PC-9 (cell line): ENCODE results near the gene TRAM2. TPM values are rescaled to one million over a fixed set of nuclear protein-coding genes. Genes with fewer than 3 reads are reported as not detected.

Experiments
- BruUV-seq: library from RNA; stranded (reverse); fragments of 400-500 nt; replicated peaks from 2 replicates; lab custom pipeline; 2021; lab: Mats Ljungman, UMichigan
- CTCF ChIA-PET: fragments of 300-600 bp; sonication (Branson Sonifier 250); formaldehyde crosslinking; loops from one replicate; lab custom pipeline; 2022; ENCODE audit warnings: antibody characterized with exemption; lab: Charles Lee
- POLR2A ChIA-PET: fragments of 300-600 bp; sonication (Branson Sonifier 250); formaldehyde crosslinking; loops from one replicate; lab custom pipeline; 2022; ENCODE audit warnings: antibody characterized with exemption; ENCODE audit not compliant: unreplicated experiment; lab: Charles Lee
- DNase-seq, 2 experiments: peaks; one replicate each; pipeline versions ENCODE4 v3.0.0 to v3.0.0-alpha.2; 2015 to 2022; ENCODE audit warnings: mixed read lengths in 1 of 2
- H2AFZ ChIP-seq: fragments of 200-600 bp; sonication (generic); 2 replicates; pipeline ENCODE4 v1.8.1; 2017; ENCODE audit warnings: antibody characterized with exemption
- H3F3A ChIP-seq: fragments of 200-600 bp; sonication (generic); 2 replicates; pipeline ENCODE4 v1.8.1; 2017; ENCODE audit warnings: antibody characterized with exemption, mild to moderate bottlenecking, low read depth; ENCODE audit not compliant: insufficient read depth
- H3K27ac ChIP-seq: fragments of 200-600 bp; sonication (generic); 2 replicates; pipeline ENCODE4 v1.6.1; 2016; ENCODE audit warnings: mixed run types
- H3K27me3 ChIP-seq: fragments of 200-600 bp; sonication (generic); 2 replicates; pipeline ENCODE4 v1.6.1; 2016; ENCODE audit warnings: low read depth, mixed run types; ENCODE audit not compliant: insufficient read depth
- H3K36me3 ChIP-seq: fragments of 200-600 bp; sonication (generic); 2 replicates; pipeline ENCODE4 v1.6.1; 2016; ENCODE audit warnings: low read depth, mixed run types
- H3K4me1 ChIP-seq: fragments of 200-600 bp; sonication (generic); replicated peaks from 2 replicates; pipeline ENCODE4 v1.6.1; 2016; ENCODE audit warnings: mixed run types; ENCODE audit not compliant: insufficient read depth
- H3K4me2 ChIP-seq: fragments of 200-600 bp; sonication (generic); 2 replicates; pipeline ENCODE4 v1.6.1; 2017; ENCODE audit warnings: mixed run types
- H3K4me3 ChIP-seq: fragments of 200-600 bp; sonication (generic); 2 replicates; pipeline ENCODE4 v1.6.1; 2016; ENCODE audit warnings: mixed run types
- H3K79me2 ChIP-seq: fragments of 200-600 bp; sonication (generic); 2 replicates; pipeline ENCODE4 v1.6.1; 2017; ENCODE audit warnings: low read depth, mixed run types
- H3K9me2 ChIP-seq: fragments of 200-600 bp; sonication (generic); 2 replicates; pipeline ENCODE4 v1.8.1; 2017; ENCODE audit warnings: mild to moderate bottlenecking; ENCODE audit not compliant: insufficient read depth
- H3K9me3 ChIP-seq: fragments of 200-600 bp; sonication (generic); 2 replicates; pipeline ENCODE4 v1.8.1; 2016; ENCODE audit warnings: low read depth; ENCODE audit not compliant: insufficient read depth
- H4K20me1 ChIP-seq: fragments of 200-600 bp; sonication (generic); 2 replicates; pipeline ENCODE4 v1.8.1; 2017; ENCODE audit not compliant: insufficient read depth
- EZH2 ChIP-seq: fragments of 200-600 bp; sonication (generic); IDR thresholded peaks from 2 replicates; pipeline ENCODE4 v1.8.0; 2017; ENCODE audit warnings: antibody characterized with exemption, low read depth
- intact Hi-C: fragments of 100-400 bp; cut with micrococcal nuclease; formaldehyde crosslinking; loops from one replicate; pipeline ENCODE4 v1.10.0; 2022; ENCODE audit not compliant: unreplicated experiment
- total RNA-seq: library from RNA; stranded (reverse); gene quantifications from 2 replicates; pipeline ENCODE4 v1.2.3, GENCODE V29; 2021
- TF ChIP-seq, protein P1 (sequence below): fragments of 200-600 bp; sonication (generic); conservative IDR thresholded peaks from 2 replicates; pipeline ENCODE4 v1.6.1; 2017; ENCODE audit warnings: mixed run types, antibody characterized with exemption, mild to moderate bottlenecking, moderate library complexity

The TRAM2 gene
- total RNA-seq, 1 experiment from 2014 or later: 40.9 TPM

DNA sequence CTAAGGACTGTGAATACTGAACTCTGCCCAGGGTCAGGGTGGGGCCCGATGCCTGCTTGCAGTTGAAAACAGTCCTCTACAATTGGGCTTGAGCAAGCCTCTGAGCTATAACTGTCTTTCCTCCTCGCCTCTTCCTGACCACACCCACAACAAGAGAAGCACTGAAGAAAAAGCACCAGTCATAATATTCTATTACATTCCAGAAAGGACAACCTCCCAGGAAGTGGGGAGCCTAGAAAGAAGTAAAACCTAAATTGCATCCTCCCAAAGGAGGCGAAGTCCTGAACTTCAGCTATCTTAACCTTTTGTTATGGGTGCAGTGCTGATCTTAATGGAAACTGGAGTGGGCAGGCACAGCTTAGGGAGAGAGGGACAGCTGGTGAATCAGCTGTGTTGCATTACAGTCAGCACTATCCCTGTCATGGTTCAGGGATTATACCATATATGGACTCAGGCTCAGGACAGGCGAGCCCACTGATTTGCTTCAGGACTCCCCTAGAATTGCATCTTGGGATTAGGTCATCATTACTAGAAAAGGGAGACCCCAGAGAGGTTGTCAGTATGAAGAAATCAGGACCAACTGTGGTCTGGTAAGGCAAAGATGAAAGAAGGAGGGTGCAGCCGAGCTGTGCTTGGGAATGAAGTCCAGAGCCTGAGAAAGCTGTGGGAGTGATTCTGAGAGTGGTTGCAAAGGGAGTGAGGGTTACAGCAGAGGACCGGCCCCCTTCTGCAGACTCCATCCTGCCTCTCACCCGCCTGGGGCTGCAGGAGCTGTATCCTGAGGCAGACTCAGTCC lies 18.3 kb upstream of the TRAM2 start:
- BruUV-seq: no TSS peak
- H3K36me3 ChIP-seq: no peaks in the 10 kb centered on the region
- H2AFZ ChIP-seq: no peak overlapping the region
- H3F3A ChIP-seq: no peaks in the 10 kb centered on the region
- no peaks in the 10 kb centered on the region for H3K79me2 ChIP-seq
- H3K4me3 ChIP-seq: no peak overlapping the region
- H3K27ac ChIP-seq: no peak overlapping the region
- CTCF ChIA-PET: interaction anchor here (0.7 kb wide), 1 partner anchor 855 kb away, joined by 3 read pairs; no protein-coding TSS in a partner anchor
- H3K4me1 ChIP-seq: peaks cover 11% of the 10 kb centered on the region
- no peaks in the 10 kb centered on the region for H3K9me3 ChIP-seq
- no peaks in the 10 kb centered on the region for H3K9me2 ChIP-seq
- H3K4me2 ChIP-seq: no peak overlapping the region
- TF ChIP-seq EZH2: no peak
- TF ChIP-seq, protein P1, sequence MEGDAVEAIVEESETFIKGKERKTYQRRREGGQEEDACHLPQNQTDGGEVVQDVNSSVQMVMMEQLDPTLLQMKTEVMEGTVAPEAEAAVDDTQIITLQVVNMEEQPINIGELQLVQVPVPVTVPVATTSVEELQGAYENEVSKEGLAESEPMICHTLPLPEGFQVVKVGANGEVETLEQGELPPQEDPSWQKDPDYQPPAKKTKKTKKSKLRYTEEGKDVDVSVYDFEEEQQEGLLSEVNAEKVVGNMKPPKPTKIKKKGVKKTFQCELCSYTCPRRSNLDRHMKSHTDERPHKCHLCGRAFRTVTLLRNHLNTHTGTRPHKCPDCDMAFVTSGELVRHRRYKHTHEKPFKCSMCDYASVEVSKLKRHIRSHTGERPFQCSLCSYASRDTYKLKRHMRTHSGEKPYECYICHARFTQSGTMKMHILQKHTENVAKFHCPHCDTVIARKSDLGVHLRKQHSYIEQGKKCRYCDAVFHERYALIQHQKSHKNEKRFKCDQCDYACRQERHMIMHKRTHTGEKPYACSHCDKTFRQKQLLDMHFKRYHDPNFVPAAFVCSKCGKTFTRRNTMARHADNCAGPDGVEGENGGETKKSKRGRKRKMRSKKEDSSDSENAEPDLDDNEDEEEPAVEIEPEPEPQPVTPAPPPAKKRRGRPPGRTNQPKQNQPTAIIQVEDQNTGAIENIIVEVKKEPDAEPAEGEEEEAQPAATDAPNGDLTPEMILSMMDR: no peak
- POLR2A ChIA-PET: interaction anchor here (0.7 kb wide), 1 partner anchor 310 kb away, joined by 4 read pairs; no protein-coding TSS in a partner anchor
- no peak for DNase-seq
- intact Hi-C loops: loop anchor here (5.0 kb wide), 1 partner anchor 178 kb away; no protein-coding TSS in a partner anchor
- no peaks in the 10 kb centered on the region for H3K27me3 ChIP-seq
- no peaks in the 10 kb centered on the region for H4K20me1 ChIP-seq

DNA sequence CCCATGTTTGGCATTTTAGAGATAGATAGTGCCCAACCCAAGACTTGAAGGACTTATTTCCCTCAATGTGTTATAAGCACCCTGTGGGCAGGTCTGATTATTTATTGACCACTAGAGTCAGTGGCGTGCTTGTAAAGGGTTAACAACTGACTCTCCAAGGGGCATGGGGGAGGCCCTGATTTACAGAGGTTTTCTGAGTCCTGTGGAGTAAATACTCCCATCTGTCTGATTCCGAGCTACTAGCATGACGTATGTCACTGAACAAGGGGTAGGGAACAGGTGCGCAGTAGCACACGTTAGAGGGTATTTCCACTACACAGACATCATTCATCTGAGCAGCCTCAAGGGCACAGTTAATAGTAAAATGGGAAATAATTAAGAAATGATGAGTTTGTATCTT lies 17.4 kb upstream of the TRAM2 start:
- no peak overlapping the region for H3K27ac ChIP-seq
- DNase-seq: no peak
- ChIA-PET POLR2A (interaction anchor here (0.7 kb wide), 1 partner anchor 309 kb away, joined by 4 read pairs; no protein-coding TSS in a partner anchor), CTCF (interaction anchor here (0.6 kb wide), 1 partner anchor 176 kb away, joined by 3 read pairs; no protein-coding TSS in a partner anchor)
- H3K9me2 ChIP-seq: no peaks in the 10 kb centered on the region
- BruUV-seq: no TSS peak
- H3K9me3 ChIP-seq: no peaks in the 10 kb centered on the region
- H3K4me3 ChIP-seq: no peak overlapping the region
- peaks cover 13% of the 10 kb centered on the region for H3K4me1 ChIP-seq
- H3K4me2 ChIP-seq: no peak overlapping the region
- no peaks in the 10 kb centered on the region for H3K79me2 ChIP-seq
- H3F3A ChIP-seq: no peaks in the 10 kb centered on the region
- H3K36me3 ChIP-seq: no peaks in the 10 kb centered on the region
- TF ChIP-seq EZH2: no peak
- TF ChIP-seq, protein P1: no peak
- intact Hi-C loops: loop anchor here (5.0 kb wide), 1 partner anchor 177 kb away; no protein-coding TSS in a partner anchor
- no peak overlapping the region for H2AFZ ChIP-seq
- H4K20me1 ChIP-seq: no peaks in the 10 kb centered on the region
- H3K27me3 ChIP-seq: no peaks in the 10 kb centered on the region

DNA sequence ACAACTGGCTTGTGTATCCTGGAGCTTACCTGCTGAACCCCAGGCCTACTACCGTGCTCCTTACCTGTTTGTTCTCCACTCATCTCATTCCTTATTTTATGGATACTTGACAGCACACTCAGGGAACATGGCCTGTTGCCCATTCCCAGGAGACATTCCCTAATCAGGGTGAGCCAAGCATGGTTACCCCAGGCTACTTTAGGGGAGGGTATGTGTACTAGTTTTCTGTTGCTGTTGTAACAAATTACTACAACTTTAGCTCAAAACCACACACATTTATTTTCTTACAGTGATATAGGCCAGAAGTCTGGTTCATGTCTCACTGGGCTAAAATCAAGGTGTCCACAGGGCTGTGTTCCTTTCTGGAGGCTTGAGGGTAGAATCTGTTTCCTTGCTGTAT lies 15.0 kb upstream of the TRAM2 start:
- Histone ChIP-seq H3K4me1 (peaks cover 13% of the 10 kb centered on the region), H2AFZ (no peak overlapping the region), H3F3A (no peaks in the 10 kb centered on the region), H3K9me2 (no peaks in the 10 kb centered on the region), H3K36me3 (no peaks in the 10 kb centered on the region), H3K4me3 (no peak overlapping the region), H3K27ac (no peak overlapping the region), H4K20me1 (no peaks in the 10 kb centered on the region), H3K9me3 (no peaks in the 10 kb centered on the region), H3K79me2 (no peaks in the 10 kb centered on the region), H3K4me2 (no peak overlapping the region), H3K27me3 (no peaks in the 10 kb centered on the region)
- ChIA-PET POLR2A (no interaction called here), CTCF (no interaction called here)
- TF ChIP-seq, protein P1: no peak
- TF ChIP-seq EZH2: no peak
- DNase-seq: no peak
- BruUV-seq: no TSS peak
- intact Hi-C loops: loop anchor here (5.0 kb wide), 1 partner anchor 175 kb away; no protein-coding TSS in a partner anchor
